WTC11 (cell line): ENCODE results near the gene TRIM62. TPM values are rescaled to one million over a fixed set of nuclear protein-coding genes. Genes with fewer than 3 reads are reported as not detected.

Experiments
- ATAC-seq: fragments of 200-7000 bp; cut with Tn5 transposase; 2 replicates; pipeline ENCODE4 v1.10.0; 2021; ENCODE audit warnings: mild to moderate bottlenecking, moderate library complexity
- CTCF ChIA-PET: fragments of 300-600 bp; sonication (Branson Sonifier 250); formaldehyde crosslinking; loops from one replicate; lab custom pipeline; 2021; ENCODE audit warnings: antibody characterized with exemption; lab: Charles Lee
- POLR2A ChIA-PET: fragments of 350-600 bp; sonication (Branson Sonifier 250); formaldehyde crosslinking; loops from one replicate; lab custom pipeline; 2021; ENCODE audit warnings: antibody characterized with exemption; lab: Charles Lee
- DNase-seq: peaks from one replicate; pipeline ENCODE4 v3.0.0; 2021; ENCODE audit warnings: low spot score
- H3K27ac Mint-ChIP-seq: 2 replicates; pipeline ENCODE4 v1.8.0; 2021; ENCODE audit warnings: mixed read lengths
- H3K27me3 Mint-ChIP-seq: 2 replicates; pipeline ENCODE4 v1.8.0; 2021; ENCODE audit warnings: low read depth, mild to moderate bottlenecking, moderate library complexity, mixed read lengths
- H3K36me3 Mint-ChIP-seq: 2 replicates; pipeline ENCODE4 v1.8.0; 2021; ENCODE audit warnings: mixed read lengths
- H3K4me1 Mint-ChIP-seq: 2 replicates; pipeline ENCODE4 v1.8.0; 2022; ENCODE audit warnings: mixed read lengths
- H3K4me3 Mint-ChIP-seq: 2 replicates; pipeline ENCODE4 v1.8.0; 2021; ENCODE audit warnings: mild to moderate bottlenecking, moderate library complexity, mixed read lengths
- H3K9me3 Mint-ChIP-seq: 2 replicates; pipeline ENCODE4 v1.8.0; 2021; ENCODE audit warnings: mixed read lengths
- CBFB ChIP-seq: sonication (generic); formaldehyde crosslinking; IDR thresholded peaks from 2 replicates; pipeline ENCODE4 v1.8.1; 2022; ENCODE audit warnings: mild to moderate bottlenecking, low read depth, missing genetic modification reagents
- ELF4 ChIP-seq: sonication (generic); formaldehyde crosslinking; IDR thresholded peaks from 2 replicates; pipeline ENCODE4 v1.8.1; 2022; ENCODE audit warnings: low read depth, mild to moderate bottlenecking, moderate library complexity, missing genetic modification reagents
- FOXK1 ChIP-seq: sonication (generic); formaldehyde crosslinking; IDR thresholded peaks from 2 replicates; pipeline ENCODE4 v1.8.0; 2022; ENCODE audit warnings: mild to moderate bottlenecking, moderate library complexity, missing genetic modification reagents
- HMGXB4 ChIP-seq: sonication (generic); formaldehyde crosslinking; IDR thresholded peaks from 2 replicates; pipeline ENCODE4 v1.8.1; 2023; ENCODE audit warnings: mild to moderate bottlenecking, moderate library complexity, missing genetic modification reagents
- MAX ChIP-seq: sonication (generic); formaldehyde crosslinking; IDR thresholded peaks from 2 replicates; pipeline ENCODE4 v1.8.0; 2022; ENCODE audit warnings: mild to moderate bottlenecking, missing genetic modification reagents
- MXD4 ChIP-seq: fragments of 250-450 bp; sonication (Bioruptor Pico); IDR thresholded peaks from 2 replicates; pipeline ENCODE4 v1.8.0; 2021; ENCODE audit warnings: mild to moderate bottlenecking, moderate library complexity, borderline replicate concordance
- MYBL2 ChIP-seq: sonication (generic); formaldehyde crosslinking; IDR thresholded peaks from 2 replicates; pipeline ENCODE4 v1.8.1; 2023; ENCODE audit warnings: mild to moderate bottlenecking, moderate library complexity, missing genetic modification reagents
- NFYB ChIP-seq: sonication (generic); formaldehyde crosslinking; conservative IDR thresholded peaks from 2 replicates; pipeline ENCODE4 v1.8.0; 2022; ENCODE audit warnings: low read depth, missing genetic modification reagents
- NR3C1 ChIP-seq: sonication (generic); formaldehyde crosslinking; conservative IDR thresholded peaks from 2 replicates; pipeline ENCODE4 v1.8.1; 2023; ENCODE audit warnings: low read depth, mild to moderate bottlenecking, missing genetic modification reagents
- PRDM15 ChIP-seq: sonication (generic); formaldehyde crosslinking; IDR thresholded peaks from 2 replicates; pipeline ENCODE4 v1.8.0; 2022; ENCODE audit warnings: missing genetic modification reagents
- SMAD4 ChIP-seq: sonication (generic); formaldehyde crosslinking; IDR thresholded peaks from 2 replicates; pipeline ENCODE4 v1.8.0; 2022; ENCODE audit warnings: mild to moderate bottlenecking, missing genetic modification reagents
- SP1 ChIP-seq: sonication (generic); formaldehyde crosslinking; conservative IDR thresholded peaks from 2 replicates; pipeline ENCODE4 v1.8.1; 2022; ENCODE audit warnings: missing genetic modification reagents
- TEAD1 ChIP-seq: sonication (generic); formaldehyde crosslinking; IDR thresholded peaks from 2 replicates; pipeline ENCODE4 v1.8.0; 2022; ENCODE audit warnings: mild to moderate bottlenecking, missing genetic modification reagents
- TP53 ChIP-seq: sonication (generic); formaldehyde crosslinking; IDR thresholded peaks from 2 replicates; pipeline ENCODE4 v1.8.1; 2023; ENCODE audit warnings: mild to moderate bottlenecking, missing genetic modification reagents
- USF1 ChIP-seq: sonication (generic); formaldehyde crosslinking; IDR thresholded peaks from 2 replicates; pipeline ENCODE4 v1.8.0; 2022; ENCODE audit warnings: mild to moderate bottlenecking, missing genetic modification reagents
- USF2 ChIP-seq: sonication (generic); formaldehyde crosslinking; IDR thresholded peaks from 2 replicates; pipeline ENCODE4 v1.8.1; 2023; ENCODE audit warnings: mild to moderate bottlenecking, missing genetic modification reagents, moderate library complexity
- ZBTB21 ChIP-seq: sonication (generic); formaldehyde crosslinking; IDR thresholded peaks from 2 replicates; pipeline ENCODE4 v1.8.1; 2023; ENCODE audit warnings: mild to moderate bottlenecking, missing genetic modification reagents, borderline replicate concordance
- ZBTB43 ChIP-seq: sonication (generic); formaldehyde crosslinking; IDR thresholded peaks from 2 replicates; pipeline ENCODE4 v1.8.1; 2023; ENCODE audit warnings: mild to moderate bottlenecking, missing genetic modification reagents
- ZNF121 ChIP-seq: sonication (generic); formaldehyde crosslinking; IDR thresholded peaks from 2 replicates; pipeline ENCODE4 v1.8.0; 2023; ENCODE audit warnings: missing genetic modification reagents
- ZNF138 ChIP-seq: sonication (generic); formaldehyde crosslinking; conservative IDR thresholded peaks from 2 replicates; pipeline ENCODE4 v1.8.1; 2022; ENCODE audit warnings: mild to moderate bottlenecking, moderate library complexity, missing genetic modification reagents
- ZNF416 ChIP-seq: fragments of 250-450 bp; sonication (Bioruptor Pico); IDR thresholded peaks from 2 replicates; pipeline ENCODE4 v1.9.0; 2021; ENCODE audit warnings: mild to moderate bottlenecking, inconsistent platforms
- ZNF423 ChIP-seq: fragments of 250-450 bp; sonication (Bioruptor Pico); IDR thresholded peaks from 2 replicates; pipeline ENCODE4 v2.1.2; 2022; ENCODE audit warnings: mild to moderate bottlenecking, moderate library complexity
- ZNF671 ChIP-seq: fragments of 250-450 bp; sonication (Bioruptor Pico); IDR thresholded peaks from 2 replicates; pipeline ENCODE4 v1.8.0; 2021; ENCODE audit warnings: mild to moderate bottlenecking
- total RNA-seq: library from RNA; stranded (reverse); gene quantifications from 3 replicates; pipeline ENCODE4 v1.2.3, GENCODE V29; 2021

The TRIM62 gene
- total RNA-seq, 1 experiment from 2014 or later: 13.6 TPM

- Mint-ChIP-seq H3K27ac (no peak overlapping the region), H3K36me3 (peaks cover 5% of the 10 kb centered on the region; the same call in 1 of the 2 replicates), H3K27me3 (peaks cover 74% of the 10 kb centered on the region), H3K9me3 (peaks cover 6% of the 10 kb centered on the region), H3K4me1 (no peaks in the 10 kb centered on the region), H3K4me3 (no peak overlapping the region)
- DNase-seq (no peak), ATAC-seq (no peak)
- TF ChIP-seq CBFB (CRISPR knock-in tag) (no peak), FOXK1 (CRISPR knock-in tag) (no peak), TEAD1 (CRISPR knock-in tag) (no peak), NR3C1 (CRISPR knock-in tag) (no peak), PRDM15 (CRISPR knock-in tag) (no peak), NFYB (no peak), USF1 (CRISPR knock-in tag) (no peak), HMGXB4 (CRISPR knock-in tag) (no peak), ZNF416 (CRISPR knock-in tag) (no peak), ZNF121 (no peak), ELF4 (no peak), ZNF423 (CRISPR knock-in tag) (no peak), MXD4 (CRISPR knock-in tag) (no peak), ZNF671 (CRISPR knock-in tag) (no peak)
- CTCF ChIA-PET: interaction anchor here (0.6 to 3.1 kb wide), 13 partner anchors 11 to 1657 kb away, joined by 3 to 14 read pairs (median 4); partner anchors contain the start of gene TRIM62
- POLR2A ChIA-PET: no interaction called here
Observed at GRCh38 chr1:33120436-33121231, 61.2 kb downstream of the TRIM62 start.

- ChIA-PET POLR2A (no interaction called here), CTCF (interaction anchor here (0.6 to 3.1 kb wide), 17 partner anchors 12 to 1658 kb away, joined by 3 to 14 read pairs (median 4); no protein-coding TSS in a partner anchor)
- no peak overlapping the region for H3K4me3 Mint-ChIP-seq
- no peaks in the 10 kb centered on the region for H3K4me1 Mint-ChIP-seq
- no peak overlapping the region for H3K27ac Mint-ChIP-seq
- H3K9me3 Mint-ChIP-seq: no peaks in the 10 kb centered on the region
- peak; percentile 69 for DNase-seq
- ATAC-seq: peak; percentile 99
- H3K27me3 Mint-ChIP-seq: peaks cover 66% of the 10 kb centered on the region
- H3K36me3 Mint-ChIP-seq: no peaks in the 10 kb centered on the region
- TF ChIP-seq ZNF138: 0 out of 2 replicates have a peak, but pooled peaks have one; percentile 31
- no peak for TF ChIP-seq TP53 (CRISPR knock-in tag)
- no peak for TF ChIP-seq SMAD4 (CRISPR knock-in tag)
- TF ChIP-seq USF2 (CRISPR knock-in tag): peak; percentile 93
- peak; percentile 61 for TF ChIP-seq NFYB
- TF ChIP-seq MYBL2: no peak
- peak; percentile 68; the same call in 1 of the 2 replicates for TF ChIP-seq MAX (CRISPR knock-in tag)
- TF ChIP-seq USF1 (CRISPR knock-in tag): peak; percentile 93
- TF ChIP-seq ZBTB43 (CRISPR knock-in tag): 0 out of 2 replicates have a peak, but pooled peaks have one; percentile 17
- TF ChIP-seq ZBTB21 (CRISPR knock-in tag): no peak
- no peak for TF ChIP-seq SP1 (CRISPR knock-in tag)
Observed at GRCh38 chr1:33119532-33120217, 62.2 kb downstream of the TRIM62 start.
